Epithelial cell of prostate (primary cell): Measurements from ENCODE around the gene PRPF18.

Experiments
- DNase-seq: peaks from one replicate; pipeline ENCODE4 v3.0.0-alpha.2; 2011; ENCODE audit warnings: low read depth, low spot score
- H3K27ac ChIP-seq: fragments of 450-650 bp; 2 replicates; pipeline ENCODE4 v1.5.1; 2017; ENCODE audit warnings: mild to moderate bottlenecking

The PRPF18 gene

GRCh38 chr10:13636776-13637175 is 50.0 kb downstream of the PRPF18 start:
- no peak for DNase-seq
- no peak overlapping the region for H3K27ac ChIP-seq

DNA sequence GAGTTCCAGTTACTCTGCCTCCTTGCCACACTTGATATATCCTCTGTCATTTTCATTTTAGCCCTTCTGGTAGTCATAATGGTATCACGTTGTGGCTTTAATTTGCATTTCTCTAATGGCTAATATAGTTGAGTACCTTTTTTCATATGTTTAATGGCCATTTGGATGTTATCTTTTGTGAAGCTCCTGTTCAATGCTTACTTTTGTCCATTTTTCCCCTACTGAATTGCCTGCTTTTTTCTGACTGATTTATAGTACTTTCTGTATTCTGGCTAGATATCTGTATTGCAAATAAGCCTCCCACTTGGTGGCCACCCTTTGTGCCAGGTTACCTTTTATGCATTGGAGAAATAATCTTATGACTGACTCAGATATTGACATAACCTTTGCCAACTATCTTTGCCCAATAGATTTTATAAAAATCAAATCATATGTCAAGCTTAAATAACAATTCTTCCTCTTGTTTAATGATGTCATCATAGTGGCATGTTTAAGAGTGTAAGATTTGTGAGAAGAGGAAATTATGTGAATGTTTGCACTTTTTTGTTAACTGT is 50.6 kb downstream of the PRPF18 start:
- H3K27ac ChIP-seq = no peak overlapping the region
- DNase-seq = no peak

DNA sequence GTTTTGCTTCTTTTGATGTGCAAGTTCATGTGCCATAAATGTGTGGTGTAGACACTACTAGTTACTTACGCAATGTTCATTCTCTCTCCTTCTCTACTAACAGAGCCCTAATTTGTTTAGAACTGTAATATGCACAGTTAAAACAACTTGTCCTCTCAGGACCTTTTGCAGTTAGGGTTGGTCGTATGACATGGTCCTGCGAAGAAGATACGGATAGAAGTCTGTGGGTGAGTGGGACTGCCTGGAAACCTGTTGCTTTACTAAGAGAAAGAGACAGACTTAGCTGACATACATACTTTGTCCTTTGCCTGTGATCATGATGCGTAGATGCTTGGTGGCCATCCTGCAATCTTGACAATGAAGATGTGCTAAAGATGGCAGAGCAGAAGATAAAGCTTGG is 51.1 kb downstream of the PRPF18 start:
- H3K27ac ChIP-seq = no peak overlapping the region
- DNase-seq = no peak

DNA sequence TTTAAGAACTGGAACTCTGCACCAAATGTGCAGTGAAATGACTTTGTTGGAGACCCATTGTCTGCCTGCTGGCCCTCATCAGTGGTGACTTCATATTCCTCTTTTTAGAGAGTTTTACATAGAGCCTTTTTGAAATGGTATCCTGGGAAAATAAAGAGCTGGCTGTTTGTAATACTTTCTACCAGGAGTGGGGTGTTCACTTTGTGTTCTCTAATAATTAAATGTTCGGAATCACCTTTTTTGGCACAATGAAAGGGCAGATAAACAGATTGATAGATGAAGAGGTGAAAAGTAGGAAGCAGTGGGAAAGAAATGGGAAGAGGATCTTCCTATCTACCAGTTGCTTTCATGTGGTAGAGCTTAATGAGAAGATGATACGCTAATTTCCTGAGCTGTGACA is 55.5 kb downstream of the PRPF18 start:
- no peak overlapping the region for H3K27ac ChIP-seq
- DNase-seq = no peak

DNA sequence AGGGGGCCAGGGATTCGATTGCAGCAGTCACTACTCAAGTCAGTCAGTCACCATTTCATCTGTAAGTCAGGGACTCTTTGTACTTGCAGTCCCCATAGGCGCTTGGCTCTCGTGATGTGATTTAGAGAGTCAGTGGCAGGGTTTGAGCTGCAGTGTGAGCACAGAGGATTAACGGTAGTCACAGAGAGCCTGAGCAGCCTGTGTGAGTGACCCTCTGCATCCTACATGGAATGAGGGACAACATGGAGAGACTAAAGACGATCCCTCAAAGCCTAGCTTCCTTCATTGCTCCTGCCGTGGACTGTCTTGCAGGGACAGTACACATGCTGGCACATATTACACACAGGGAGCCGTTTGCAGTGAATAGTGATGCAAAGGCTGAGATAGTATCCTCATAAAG is 56.3 kb downstream of the PRPF18 start:
- DNase-seq = no peak
- H3K27ac ChIP-seq = no peak overlapping the region

DNA sequence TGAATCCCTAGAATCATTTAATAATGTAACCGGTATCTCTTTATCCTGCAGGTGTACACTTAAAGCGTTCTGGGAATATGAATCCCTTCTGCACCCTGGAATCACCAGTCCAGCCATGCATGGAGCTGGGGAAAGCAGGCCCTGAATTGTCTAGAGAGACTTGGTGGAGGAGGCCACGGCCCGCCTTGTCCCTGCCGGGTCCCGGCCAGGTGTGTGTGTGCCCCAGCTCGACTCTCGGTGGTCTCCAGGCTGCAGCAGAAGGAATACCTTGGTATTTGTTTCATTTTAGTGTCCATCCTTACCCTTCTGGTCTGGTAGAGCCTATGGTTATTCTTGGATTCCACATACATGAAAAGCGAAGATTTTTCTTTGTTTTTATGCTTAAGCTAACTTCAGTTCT is 58.1 kb downstream of the PRPF18 start:
- DNase-seq = no peak
- H3K27ac ChIP-seq = no peak overlapping the region

- no peak for DNase-seq
- H3K27ac ChIP-seq = no peak overlapping the region
Observed at GRCh38 chr10:13648425-13648824, 61.7 kb downstream of the PRPF18 start.

DNA sequence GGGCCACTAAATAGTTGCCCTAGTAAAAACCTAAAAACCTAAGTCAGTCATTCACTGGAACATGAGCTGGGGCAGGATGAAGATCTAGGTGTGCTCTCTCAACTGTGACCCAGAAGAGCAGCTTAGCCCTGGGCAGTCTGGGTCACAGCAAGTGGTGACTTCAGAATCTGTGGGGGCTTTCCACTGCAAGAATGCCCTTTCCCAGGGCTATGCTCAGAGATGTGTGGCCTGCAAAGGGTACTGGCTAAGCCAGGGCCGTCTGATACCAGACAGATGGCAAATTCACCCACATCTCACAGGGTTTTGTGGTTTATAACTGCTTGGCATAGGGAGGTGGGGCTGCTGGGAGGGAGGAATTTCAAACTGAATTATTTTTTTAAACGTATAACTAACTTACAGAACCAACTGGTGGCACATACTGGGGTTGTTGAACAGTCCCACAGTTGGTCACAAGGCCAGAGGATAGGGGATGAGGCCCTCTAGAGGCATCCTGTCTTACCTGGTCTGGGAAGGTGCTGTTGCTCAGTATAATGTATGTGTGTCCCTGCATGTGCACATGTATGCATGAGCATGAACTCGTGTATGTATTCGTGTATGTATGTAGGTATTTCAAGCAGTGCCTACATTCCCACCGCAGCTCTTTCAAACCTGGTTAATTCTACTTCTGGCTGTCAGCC is 63.2 kb downstream of the PRPF18 start:
- no peak for DNase-seq
- H3K27ac ChIP-seq = no peak overlapping the region

DNA sequence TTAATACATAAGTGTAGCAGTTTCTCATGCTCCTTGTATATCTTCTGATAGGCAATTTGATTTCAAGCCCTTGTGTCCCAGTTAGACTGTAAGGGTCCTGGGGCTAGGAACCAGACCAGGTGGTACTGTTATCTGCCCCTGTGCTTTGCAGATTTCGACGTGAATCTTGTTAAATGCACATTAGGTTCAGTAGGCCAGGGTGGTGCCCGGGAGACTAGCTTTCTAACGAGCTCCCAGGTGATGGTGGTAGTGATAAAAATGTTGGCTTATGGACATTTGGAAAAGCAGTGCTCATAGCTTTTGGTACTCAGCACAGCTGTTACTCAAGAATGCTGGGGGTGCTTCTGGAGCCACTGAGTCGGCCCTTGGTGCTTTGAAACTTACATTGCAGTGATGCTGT is 64.2 kb downstream of the PRPF18 start:
- no peak overlapping the region for H3K27ac ChIP-seq
- DNase-seq = no peak

GRCh38 chr10:13651969-13652720 is 65.4 kb downstream of the PRPF18 start:
- H3K27ac ChIP-seq = no peak overlapping the region
- no peak for DNase-seq

DNA sequence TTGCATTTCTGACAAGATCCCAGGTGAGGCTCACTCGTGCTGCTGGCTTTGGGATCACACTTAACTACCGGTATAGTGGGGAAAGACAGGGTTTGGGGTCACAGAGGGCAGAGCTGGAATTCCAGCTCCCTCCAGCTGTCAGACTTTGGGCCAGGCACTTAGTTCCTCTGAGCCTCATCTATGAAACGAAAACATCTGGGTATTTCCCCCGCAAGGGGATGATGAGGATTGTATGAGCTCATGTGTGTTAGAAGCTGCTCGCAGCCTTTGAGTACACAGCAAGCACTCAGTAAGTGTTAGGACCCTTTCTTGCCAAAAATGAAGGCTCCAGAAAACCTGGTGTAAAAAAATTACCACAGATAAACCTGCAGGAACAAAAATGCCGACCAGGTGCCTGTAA is 66.1 kb downstream of the PRPF18 start:
- DNase-seq = no peak
- H3K27ac ChIP-seq = no peak overlapping the region

- no peak for DNase-seq
- H3K27ac ChIP-seq = no peak overlapping the region
Observed at GRCh38 chr10:13654118-13654830, 67.5 kb downstream of the PRPF18 start.

DNA sequence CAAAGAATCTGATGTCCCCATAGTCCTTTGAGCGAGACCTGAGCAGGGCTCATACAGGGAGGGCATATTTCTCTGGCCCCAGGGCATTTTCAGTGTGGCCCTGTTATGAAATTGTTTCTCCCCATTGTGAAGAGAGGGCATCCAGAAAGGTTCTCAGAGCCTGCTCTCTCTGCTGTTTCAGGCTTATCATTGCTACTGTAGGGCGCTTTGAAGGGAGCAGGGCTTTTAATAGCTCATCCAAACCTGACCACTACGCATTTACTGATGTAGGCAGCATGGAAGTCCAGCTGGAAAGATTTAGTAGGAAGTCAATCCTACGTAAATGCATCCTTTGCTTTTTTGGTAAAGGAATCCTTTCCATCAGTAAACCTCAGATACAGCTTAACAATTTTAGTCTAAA is 68.1 kb downstream of the PRPF18 start:
- no peak for DNase-seq
- H3K27ac ChIP-seq = no peak overlapping the region

DNA sequence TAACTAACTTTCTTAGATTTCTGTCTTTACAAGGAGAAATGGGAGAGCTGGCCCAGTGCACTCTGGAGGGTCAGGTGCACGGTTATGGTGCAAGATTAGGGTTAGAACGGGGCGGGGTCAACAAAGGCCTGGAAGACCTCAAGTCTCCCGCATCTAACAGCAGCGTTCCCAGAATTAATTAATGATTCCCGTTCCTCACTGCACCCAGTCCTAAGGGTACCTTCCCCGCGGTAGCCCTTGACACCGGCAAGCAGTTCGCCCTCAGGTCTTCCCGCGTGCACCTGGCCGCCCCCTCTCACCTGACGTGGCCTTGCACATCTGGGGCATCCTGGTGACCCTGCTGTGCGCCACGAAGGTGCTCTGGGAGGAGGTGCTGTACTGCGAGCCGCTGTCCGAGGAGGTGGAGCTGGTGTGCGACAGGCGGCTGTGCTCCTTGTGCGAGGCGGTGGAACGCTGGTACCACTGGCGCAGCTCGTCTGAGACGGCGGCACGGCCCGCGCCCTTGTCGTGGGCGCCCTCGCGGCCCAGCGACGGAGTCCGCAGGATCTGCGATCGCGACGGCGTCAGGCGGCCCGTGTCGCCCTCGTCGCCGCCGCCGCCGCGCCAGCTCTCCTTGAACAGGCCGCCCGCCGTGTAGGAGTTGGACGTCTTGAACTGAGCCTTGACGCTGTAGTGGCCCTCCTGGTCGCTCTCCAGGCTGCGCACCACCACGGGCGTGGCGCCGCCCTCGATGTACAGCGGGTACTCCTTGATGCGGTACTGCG is 69.8 kb downstream of the PRPF18 start:
- H3K27ac ChIP-seq = no peak overlapping the region
- no peak for DNase-seq

GRCh38 chr10:13657101-13657680 is 70.4 kb downstream of the PRPF18 start:
- no peak overlapping the region for H3K27ac ChIP-seq
- no peak for DNase-seq

DNA sequence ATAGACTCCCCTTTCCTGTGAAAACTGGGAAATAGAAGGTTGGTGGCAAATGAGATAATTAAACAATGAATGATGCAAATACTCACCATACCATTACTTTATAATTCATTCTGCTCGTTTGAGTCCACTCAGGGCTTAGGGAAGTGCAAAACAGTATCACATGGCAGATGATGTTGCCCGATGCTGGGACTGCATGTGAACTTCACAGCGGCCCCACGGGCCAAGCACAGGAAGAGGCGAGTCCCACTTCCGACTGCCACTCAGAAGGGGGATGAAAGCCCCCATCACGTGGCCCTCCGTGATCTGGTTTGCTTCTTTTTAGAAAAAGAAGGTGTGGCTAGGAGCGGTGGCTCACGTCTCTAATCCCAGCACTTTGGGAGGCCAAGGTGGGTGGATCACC is 71.5 kb downstream of the PRPF18 start:
- no peak for DNase-seq

GRCh38 chr10:13658871-13659685 is 72.3 kb downstream of the PRPF18 start:
- no peak overlapping the region for H3K27ac ChIP-seq
- DNase-seq = no peak

More for the DNA sequence above, 71.5 kb downstream of the PRPF18 start:
- H3K27ac ChIP-seq = no peak overlapping the region

- H3K27ac ChIP-seq = peak overlapping the region; percentile 75
- peak; percentile 14 for DNase-seq
Observed at GRCh38 chr10:13659887-13660550, 73.3 kb downstream of the PRPF18 start.

DNA sequence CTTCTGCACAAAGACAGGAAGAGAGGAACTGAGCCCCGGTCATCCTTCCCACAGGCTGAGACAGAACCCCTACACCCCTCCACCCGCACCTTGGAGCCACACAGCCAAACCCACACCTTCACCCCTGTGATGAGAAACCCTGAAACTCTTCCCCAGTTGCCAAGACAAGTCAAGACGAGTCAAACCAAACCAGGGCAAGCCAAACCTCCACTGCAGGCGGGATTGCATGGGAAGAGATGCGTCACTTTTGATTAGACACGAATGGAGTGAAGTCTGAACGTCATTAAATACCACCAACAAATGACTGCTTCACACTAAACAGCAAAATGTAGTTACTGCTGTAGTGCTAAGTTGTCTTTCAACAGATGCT is 73.8 kb downstream of the PRPF18 start:
- peak; percentile 91 for DNase-seq
- H3K27ac ChIP-seq = peak overlapping the region; percentile 75
